Cardiac muscle cell (in vitro differentiated cells and primary cell): ENCODE results near the gene TRAP1. TPM values are rescaled to one million over a fixed set of nuclear protein-coding genes. Genes with fewer than 3 reads are reported as not detected.

Experiments used
- DNase-seq, 2 donors: peaks; one replicate each; pipeline versions ENCODE4 v3.0.0 to v3.0.0-alpha.2; 2010 to 2017; ENCODE audit warnings: low read depth in 1 of 2, low spot score in 1 of 2
- H3K27ac ChIP-seq: fragments of 200-600 bp; sonication (generic); 2 replicates; pipeline ENCODE4 v1.5.1; 2016
- H3K27me3 ChIP-seq: fragments of 200-600 bp; sonication (generic); 2 replicates; pipeline ENCODE4 v1.6.0; 2016; ENCODE audit warnings: control low read depth
- H3K36me3 ChIP-seq: fragments of 200-600 bp; sonication (generic); 2 replicates; pipeline ENCODE4 v1.5.1; 2016; ENCODE audit warnings: control low read depth
- H3K4me1 ChIP-seq: fragments of 200-600 bp; sonication (generic); 2 replicates; pipeline ENCODE4 v1.8.1; 2017; ENCODE audit warnings: low read depth, mild to moderate bottlenecking, mixed run types
- H3K4me3 ChIP-seq: fragments of 200-600 bp; sonication (generic); 2 replicates; pipeline ENCODE4 v1.5.1; 2016; ENCODE audit warnings: mild to moderate bottlenecking
- H3K9me3 ChIP-seq: fragments of 200-600 bp; sonication (generic); 2 replicates; pipeline ENCODE4 v1.5.1; 2017; ENCODE audit warnings: low read depth, mild to moderate bottlenecking, control low read depth
- CTCF ChIP-seq: IDR thresholded peaks from 2 replicates; pipeline ENCODE4 v1.5.1; 2012; ENCODE audit warnings: low read depth, mild to moderate bottlenecking, low read length
- polyA plus RNA-seq: library from polyadenylated mRNA; unstranded; fragments of >200 nt; fragmentation: Nextera tagmentation; extraction: Ambion mirVana; gene quantifications from 2 replicates; pipeline ENCODE4 v1.2.1, GENCODE V29; 2016
- total RNA-seq: library from RNA; depleted of rRNA; stranded (reverse); fragments of >200 nt; gene quantifications from 2 replicates; pipeline ENCODE4 v1.2.3, GENCODE V29; 2016

Gene TRAP1
- total and polyA plus RNA-seq, 2 experiments from 2014 or later, result 157 to 164 TPM

GRCh38 chr16:3737181-3737580 lies 19.9 kb upstream of the TRAP1 start:
- no peaks in the 10 kb centered on the region for H3K27me3 ChIP-seq
- no peaks in the 10 kb centered on the region for H3K9me3 ChIP-seq
- no peaks in the 10 kb centered on the region for H3K4me1 ChIP-seq
- no peak overlapping the region for H3K27ac ChIP-seq
- no peak for TF ChIP-seq CTCF
- no peak overlapping the region for H3K4me3 ChIP-seq
- H3K36me3 ChIP-seq, result peaks cover 61% of the 10 kb centered on the region
- DNase-seq, result no peak

DNA sequence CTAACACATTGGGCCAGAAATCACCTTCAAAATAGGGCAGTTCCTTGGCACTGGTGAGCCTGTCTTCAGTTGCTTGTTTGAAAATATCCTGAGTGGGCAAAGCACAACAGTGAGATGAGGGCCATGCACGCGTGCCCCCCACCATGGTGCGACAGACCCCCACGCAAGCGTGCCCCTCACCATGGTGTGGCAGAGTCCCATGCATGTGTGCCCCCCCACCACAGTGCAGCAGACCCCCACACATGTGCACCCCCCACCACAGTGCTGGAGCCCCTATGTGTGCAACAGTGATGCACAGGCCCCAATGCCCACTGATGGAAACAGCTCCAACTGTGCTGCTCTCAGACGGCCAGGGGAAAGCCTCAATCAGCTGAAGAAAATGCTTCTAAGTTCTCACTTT lies 18.8 kb upstream of the TRAP1 start:
- TF ChIP-seq CTCF, result no peak
- Histone ChIP-seq H3K36me3 (peaks cover 65% of the 10 kb centered on the region), H3K4me3 (no peak overlapping the region), H3K9me3 (no peaks in the 10 kb centered on the region), H3K27me3 (no peaks in the 10 kb centered on the region), H3K4me1 (no peaks in the 10 kb centered on the region), H3K27ac (no peak overlapping the region)
- DNase-seq, result no peak

- H3K4me1 ChIP-seq, result no peaks in the 10 kb centered on the region
- no peaks in the 10 kb centered on the region for H3K27me3 ChIP-seq
- no peak overlapping the region for H3K27ac ChIP-seq
- no peak overlapping the region for H3K4me3 ChIP-seq
- H3K36me3 ChIP-seq, result peaks cover 65% of the 10 kb centered on the region
- no peak for TF ChIP-seq CTCF
- DNase-seq, result no peak
- H3K9me3 ChIP-seq, result no peaks in the 10 kb centered on the region
Measured at GRCh38 chr16:3735541-3735940, 18.2 kb upstream of the TRAP1 start.

DNA sequence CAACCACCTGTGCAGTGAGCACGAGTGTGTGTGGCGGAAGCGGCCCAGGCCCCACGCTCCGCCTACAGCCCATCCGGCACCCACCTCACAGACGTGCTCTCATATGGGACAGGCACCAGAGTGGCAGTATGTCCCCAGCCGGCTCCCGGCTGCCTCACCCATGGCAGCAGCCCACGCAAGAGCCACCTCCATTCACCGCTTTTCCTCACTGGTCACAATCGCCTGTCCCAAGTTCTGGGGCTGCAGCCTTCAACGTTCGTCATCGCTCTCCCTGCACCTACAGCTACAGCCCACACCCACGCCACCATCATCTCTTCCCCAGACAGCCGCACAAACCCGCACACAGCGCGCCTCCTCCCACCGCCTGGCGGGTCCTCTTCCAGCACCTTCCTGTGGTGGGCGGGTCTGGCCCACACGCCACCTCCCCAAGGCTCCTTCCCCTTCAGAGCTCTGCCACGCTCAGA lies 17.5 kb upstream of the TRAP1 start:
- Histone ChIP-seq H3K9me3 (no peaks in the 10 kb centered on the region), H3K4me3 (no peak overlapping the region), H3K4me1 (no peaks in the 10 kb centered on the region), H3K36me3 (peaks cover 61% of the 10 kb centered on the region), H3K27ac (no peak overlapping the region), H3K27me3 (no peaks in the 10 kb centered on the region)
- no peak for DNase-seq
- TF ChIP-seq CTCF, result no peak

- H3K36me3 ChIP-seq, result peaks cover 59% of the 10 kb centered on the region
- H3K4me1 ChIP-seq, result no peaks in the 10 kb centered on the region
- no peak overlapping the region for H3K27ac ChIP-seq
- no peaks in the 10 kb centered on the region for H3K27me3 ChIP-seq
- no peak for TF ChIP-seq CTCF
- no peak overlapping the region for H3K4me3 ChIP-seq
- H3K9me3 ChIP-seq, result no peaks in the 10 kb centered on the region
- DNase-seq, result no peak
Measured at GRCh38 chr16:3734084-3734757, 16.9 kb upstream of the TRAP1 start.

DNA sequence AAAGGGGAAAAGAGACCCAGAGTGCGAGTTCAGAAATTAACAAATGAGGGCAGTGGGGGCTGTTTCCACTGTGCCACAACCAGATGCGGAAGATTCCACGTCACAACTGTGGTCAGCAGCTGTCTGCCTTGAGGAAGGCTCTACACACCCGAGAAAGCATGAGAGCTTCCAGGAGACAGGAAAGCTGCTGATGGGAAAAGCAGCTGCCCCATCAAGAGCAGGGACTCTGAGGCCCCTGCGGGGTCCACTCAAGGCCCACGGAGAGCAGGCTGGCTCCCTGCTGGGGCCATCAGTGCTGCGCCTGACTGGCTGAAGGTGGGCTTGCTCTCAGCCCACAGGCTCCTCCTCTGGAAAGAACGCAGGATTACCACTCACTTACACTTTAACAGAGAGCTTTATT lies 14.8 kb upstream of the TRAP1 start:
- Histone ChIP-seq H3K27me3 (no peaks in the 10 kb centered on the region), H3K9me3 (no peaks in the 10 kb centered on the region), H3K4me1 (no peaks in the 10 kb centered on the region), H3K4me3 (no peak overlapping the region), H3K27ac (no peak overlapping the region), H3K36me3 (peaks cover 66% of the 10 kb centered on the region)
- TF ChIP-seq CTCF, result no peak
- DNase-seq, result no peak
